Upper lobe of right lung (tissue), 1 donor: Measurements from ENCODE around the gene CTF1. TPM values are rescaled to one million over a fixed set of nuclear protein-coding genes. Genes with fewer than 3 reads are reported as not detected.

Source experiments
- ATAC-seq: fragments of 200-7000 bp; cut with Tn5 transposase; one replicate; pipeline ENCODE4 v1.9.1; 2020; ENCODE audit warnings: mild to moderate bottlenecking, moderate library complexity
- DNase-seq: peaks from one replicate; pipeline ENCODE4 v3.0.0-alpha.2; 2020
- H3K27ac ChIP-seq: fragments of 200-600 bp; one replicate; pipeline ENCODE4 v1.8.0; 2022
- H3K27me3 ChIP-seq: fragments of 200-600 bp; one replicate; pipeline ENCODE4 v1.8.0; 2022; ENCODE audit warnings: mild to moderate bottlenecking
- H3K36me3 ChIP-seq: fragments of 200-600 bp; one replicate; pipeline ENCODE4 v1.8.0; 2022
- H3K4me1 ChIP-seq: fragments of 200-600 bp; one replicate; pipeline ENCODE4 v1.8.0; 2022
- H3K4me3 ChIP-seq: fragments of 200-600 bp; one replicate; pipeline ENCODE4 v1.8.0; 2022; ENCODE audit warnings: mild to moderate bottlenecking
- H3K9me3 ChIP-seq: fragments of 200-600 bp; one replicate; pipeline ENCODE4 v1.8.0; 2022
- CTCF ChIP-seq: fragments of 200-600 bp; IDR thresholded peaks from one replicate; pipeline ENCODE4 v1.8.0; 2022; ENCODE audit warnings: antibody characterized with exemption
- intact Hi-C: fragments of 100-400 bp; cut with DNase I; formaldehyde crosslinking; loops from one replicate; pipeline ENCODE4 v1.11.0; 2022
- microRNA-seq: library from miRNA; unstranded; fragments of <30 nt; microRNA quantifications from one replicate; pipeline ENCODE4 v1.2.0, GENCODE V29; 2020; ENCODE audit warnings: borderline microRNAs expressed
- total RNA-seq: library from RNA; stranded (reverse); fragmentation: NEBNext Ultra II Directional; extraction: Animal tissue kit (Norgen Biotek cat#: 25700); gene quantifications from one replicate; pipeline ENCODE4 v1.2.1, GENCODE V29; 2021
- donor health status: DM: no; HTN: yes; CAD: no; lungs with severe emphysema.

Gene CTF1
- total RNA-seq, 1 donor from 2014 or later: 9.3 TPM

GRCh38 chr16:30951750-30952149 is 55.3 kb downstream of the CTF1 start:
- H3K27ac ChIP-seq: no peak overlapping the region

GRCh38 chr16:30953111-30953510 is 56.7 kb downstream of the CTF1 start:
- Histone ChIP-seq H3K36me3 (no peaks in the 10 kb centered on the region), H3K27me3 (no peaks in the 10 kb centered on the region), H3K4me1 (peaks cover 24% of the 10 kb centered on the region), H3K9me3 (no peaks in the 10 kb centered on the region), H3K4me3 (no peak overlapping the region), H3K27ac (no peak overlapping the region)
- no peak for TF ChIP-seq CTCF
- no peak for DNase-seq
- ATAC-seq: no peak
- intact Hi-C loops: no loop called here

More at GRCh38 chr16:30951750-30952149, 55.3 kb downstream of the CTF1 start:
- intact Hi-C loops: no loop called here
- H3K9me3 ChIP-seq: no peaks in the 10 kb centered on the region
- no peaks in the 10 kb centered on the region for H3K36me3 ChIP-seq
- ATAC-seq (no peak), DNase-seq (no peak)
- TF ChIP-seq CTCF: no peak
- no peak overlapping the region for H3K4me3 ChIP-seq
- peaks cover 27% of the 10 kb centered on the region for H3K4me1 ChIP-seq
- no peaks in the 10 kb centered on the region for H3K27me3 ChIP-seq

Small RNA genes lying within 50 kb of the gene (microRNA-seq; reads per million reads assigned to microRNA genes)
- gene MIR4519 (not detected), gene MIR762 (not detected)

Other genes with a start within 250 kb of the CTF1 start
- gene PRR14, start 245.7 kb upstream of the CTF1 start, total RNA-seq: 48.2 TPM
- 65.0 TPM for gene FBRS, start 238.2 kb upstream of the CTF1 start, total RNA-seq
- gene SRCAP, start 197.4 kb upstream of the CTF1 start, total RNA-seq: 66.6 TPM
- gene PHKG2, start 148.2 kb upstream of the CTF1 start, total RNA-seq: 26.0 TPM
- gene CFAP119, start 134.6 kb upstream of the CTF1 start, total RNA-seq: 5.5 TPM
- 93.6 TPM for gene RNF40, start 134.3 kb upstream of the CTF1 start, total RNA-seq
- gene ZNF629, start 109.4 kb upstream of the CTF1 start, total RNA-seq: 13.3 TPM
- gene BCL7C, start 2.5 kb upstream of the CTF1 start, total RNA-seq: 25.3 TPM
- 13.4 TPM for gene FBXL19, start 27.0 kb downstream of the CTF1 start, total RNA-seq
- gene ORAI3, start 52.5 kb downstream of the CTF1 start, total RNA-seq: 19.5 TPM
- gene SETD1A, start 61.1 kb downstream of the CTF1 start, total RNA-seq: 18.6 TPM
- 30.4 TPM for gene HSD3B7, start 88.6 kb downstream of the CTF1 start, total RNA-seq
- 0.58 TPM for gene STX1B, start 114.0 kb downstream of the CTF1 start, total RNA-seq
- 91.7 TPM for gene STX4, start 136.9 kb downstream of the CTF1 start, total RNA-seq
- gene ZNF668, start 177.6 kb downstream of the CTF1 start, total RNA-seq: 8.3 TPM
- 20.6 TPM for gene ZNF646, start 177.8 kb downstream of the CTF1 start, total RNA-seq
- gene PRSS53, start 192.3 kb downstream of the CTF1 start, total RNA-seq: 1.8 TPM
- 72.7 TPM for gene VKORC1, start 198.2 kb downstream of the CTF1 start, total RNA-seq
- gene BCKDK, start 211.8 kb downstream of the CTF1 start, total RNA-seq: 33.3 TPM
- gene KAT8, start 221.1 kb downstream of the CTF1 start, total RNA-seq: 80.4 TPM
- 103 TPM for gene PRSS8, start 239.1 kb downstream of the CTF1 start, total RNA-seq